Subcutaneous adipose tissue (tissue), 4 donors: ENCODE measurements around the gene PLEKHB1. TPM values are rescaled to one million over a fixed set of nuclear protein-coding genes. Genes with fewer than 3 reads are reported as not detected.

Source experiments
- CTCF ChIP-seq: fragments of 450-650 bp; IDR thresholded peaks from one replicate; pipeline ENCODE4 v1.5.1; 2016; ENCODE audit warnings: low read depth, mild to moderate bottlenecking, control low read depth, antibody characterized with exemption, moderate library complexity
- total RNA-seq, 4 donors: library from RNA; depleted of rRNA; stranded (reverse); fragments of >200 nt; gene quantifications; one replicate each; pipeline ENCODE4 v1.1.0, GENCODE V29; 2016

Gene PLEKHB1
- total RNA-seq, 4 donors from 2014 or later: 0.88 to 1.7 TPM; not detected in 2

- TF ChIP-seq CTCF: no peak
Observed at GRCh38 chr11:73636249-73636648, 10.1 kb upstream of the PLEKHB1 start.

DNA sequence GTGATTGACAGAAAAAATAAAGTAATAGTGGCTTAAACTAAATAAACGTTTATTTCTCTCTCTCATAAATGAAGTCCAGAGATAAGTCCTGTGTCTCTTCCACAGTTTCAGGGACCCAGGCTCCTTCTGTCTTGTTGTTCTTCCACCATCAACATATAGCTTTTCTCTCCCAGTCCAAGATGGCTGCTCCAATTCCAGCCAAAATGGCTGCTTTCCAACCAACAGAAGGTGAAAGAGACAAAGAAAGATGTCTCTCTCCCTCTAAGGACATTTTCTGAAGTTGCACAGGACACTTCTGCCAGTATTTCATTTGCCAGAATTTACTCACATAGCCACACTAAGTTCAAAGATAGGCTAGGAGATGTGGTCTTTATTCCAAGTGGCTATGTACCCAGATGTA, 9.4 kb upstream of the PLEKHB1 start:
- no peak for TF ChIP-seq CTCF

GRCh38 chr11:73640592-73640991, 5.8 kb upstream of the PLEKHB1 start:
- no peak for TF ChIP-seq CTCF

GRCh38 chr11:73641668-73642067, 4.7 kb upstream of the PLEKHB1 start:
- TF ChIP-seq CTCF: no peak

DNA sequence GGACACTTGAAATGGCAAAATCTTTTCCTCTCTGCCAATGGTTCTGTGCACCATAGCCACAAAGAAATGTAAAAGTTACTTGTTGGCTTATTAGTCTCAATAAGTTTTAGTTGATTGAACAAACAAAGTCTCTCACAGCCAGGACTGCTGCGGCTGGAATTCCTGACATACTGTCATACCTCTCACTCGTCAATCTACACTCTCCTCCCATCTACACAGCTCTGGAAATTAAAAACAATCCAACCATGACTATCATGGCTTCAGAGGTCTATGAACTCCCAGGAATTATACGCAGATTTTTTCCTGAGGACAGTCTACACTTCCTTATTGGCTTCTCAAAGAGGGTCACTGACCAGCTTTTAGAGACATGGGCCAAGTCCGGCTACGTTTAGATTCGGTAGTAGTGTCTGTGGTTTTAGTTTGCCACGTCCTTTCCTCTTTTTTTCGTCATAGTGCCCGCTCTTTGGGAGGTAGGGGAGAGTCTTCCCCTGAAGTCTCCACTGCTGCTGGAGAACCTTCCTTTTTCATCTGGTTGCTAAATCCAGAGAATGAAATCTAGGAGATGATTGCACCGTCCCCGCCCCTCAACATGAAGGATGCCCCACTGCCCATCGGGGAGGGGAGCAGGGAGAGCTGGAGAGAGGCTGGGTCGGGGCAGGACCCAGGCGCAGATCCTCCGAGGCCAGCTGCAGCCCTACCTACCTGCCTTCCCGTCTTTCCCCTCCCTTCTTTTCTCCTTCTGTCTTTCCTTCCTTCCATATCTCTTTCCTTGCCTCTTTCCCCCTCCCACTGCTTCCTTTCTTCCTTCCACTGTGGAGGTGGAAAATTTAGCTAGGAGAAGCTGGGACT, 1.0 kb upstream of the PLEKHB1 start:
- TF ChIP-seq CTCF: no peak

- TF ChIP-seq CTCF: no peak
Observed at GRCh38 chr11:73647459-73648100, 1.2 kb downstream of the PLEKHB1 start.

DNA sequence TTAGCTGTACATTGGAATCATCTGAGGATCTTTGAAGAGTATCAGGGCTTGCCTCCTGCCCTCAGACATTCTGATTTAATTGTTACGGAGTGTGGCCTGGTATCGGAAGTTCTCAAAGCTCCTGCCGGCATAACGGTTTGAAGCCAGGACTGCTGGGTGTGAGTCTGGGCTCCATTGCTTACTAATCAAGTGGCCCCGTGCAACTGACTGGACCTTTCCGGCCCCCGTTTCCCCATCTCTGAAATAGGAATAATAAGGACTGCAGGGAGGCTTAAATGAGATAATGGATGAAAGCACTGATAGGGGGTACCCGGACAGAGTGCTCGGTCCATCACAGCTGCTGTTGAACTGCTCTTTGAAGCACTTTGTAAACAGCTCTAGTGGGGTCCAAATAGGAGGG, 1.7 kb downstream of the PLEKHB1 start:
- no peak for TF ChIP-seq CTCF
